Gastrocnemius medialis (tissue), 4 donors: Measurements from ENCODE around the gene C19orf38. TPM values are rescaled to one million over a fixed set of nuclear protein-coding genes. Genes with fewer than 3 reads are reported as not detected.

Experiments used
- ATAC-seq, 2 donors: fragments of 150-250 bp; one replicate each; pipeline ENCODE4 v1.9.1; 2016
- DNase-seq, 2 donors: peaks; one replicate each; pipeline ENCODE4 v3.0.0-alpha.2; 2019
- H3K27ac ChIP-seq, 4 donors: fragments of 200-600 bp; sonication (generic); 1 replicate in 1 of 4; 2 replicates in 3 of 4; pipeline ENCODE4 v1.5.1; 2016 to 2018; ENCODE audit warnings: mild to moderate bottlenecking in 2 of 4, moderate library complexity in 1 of 4
- H3K27me3 ChIP-seq, 3 donors: fragments of 200-600 bp; sonication (generic) in 2 of 3; 1 replicate in 1 of 3; 2 replicates in 2 of 3; pipeline versions ENCODE4 v1.5.1 to v1.6.0; 2016 to 2019; ENCODE audit warnings: mild to moderate bottlenecking in 1 of 3, moderate library complexity in 1 of 3
- H3K36me3 ChIP-seq, 2 donors: fragments of 200-600 bp; sonication (generic) in 1 of 2; one replicate each; pipeline ENCODE4 v1.5.1; 2017 to 2018
- H3K4me1 ChIP-seq, 2 donors: fragments of 200-600 bp; sonication (generic) in 1 of 2; one replicate each; pipeline ENCODE4 v1.5.1; 2016 to 2017; ENCODE audit warnings: mild to moderate bottlenecking in 2 of 2
- H3K4me3 ChIP-seq, 4 donors: fragments of 200-600 bp; sonication (generic) in 3 of 4; 1 replicate in 1 of 4; 2 replicates in 3 of 4; pipeline ENCODE4 v1.5.1; 2016 to 2019; ENCODE audit warnings: mild to moderate bottlenecking in 2 of 4
- H3K9me3 ChIP-seq, 3 donors: fragments of 200-600 bp; sonication (generic) in 2 of 3; 1 replicate in 1 of 3; 2 replicates in 2 of 3; pipeline ENCODE4 v1.5.1; 2016 to 2019
- CTCF ChIP-seq, 5 experiments: fragments of 450-650 bp in 3 of 5; fragments of 200-600 bp in 2 of 5; sonication (generic) in 2 of 5; IDR thresholded peaks in 4 of 5; conservative IDR thresholded peaks in 1 of 5; 1 replicate in 4 of 5; 2 replicates in 1 of 5; pipeline ENCODE4 v1.5.1; 2016 to 2019; ENCODE audit warnings: antibody characterized with exemption in 5 of 5, mild to moderate bottlenecking in 3 of 5, moderate library complexity in 3 of 5
- POLR2A ChIP-seq, 2 donors: fragments of 450-650 bp; IDR thresholded peaks; one replicate each; pipeline ENCODE4 v1.6.1; 2017; ENCODE audit warnings: antibody characterized with exemption in 2 of 2, mild to moderate bottlenecking in 2 of 2, moderate library complexity in 2 of 2
- in situ Hi-C, 4 donors: fragments of 200-750 bp; cut with MboI; loops; one replicate each; pipeline versions ENCODE4 v1.15.0 to v1.8.0; 2017; ENCODE audit warnings: low sequenced_read_pairs in 4 of 4
- intact Hi-C: fragments of 100-400 bp; cut with DNase I; formaldehyde crosslinking; loops from one replicate; pipeline ENCODE4 v1.15.1; 2023; ENCODE audit warnings: low total_unique reads
- total RNA-seq, 4 donors: library from RNA; depleted of rRNA; stranded (reverse); fragments of >200 nt; gene quantifications; one replicate each; pipeline versions ENCODE4 v1.1.0 to v1.2.3, GENCODE V29; 2016

Gene C19orf38
- total RNA-seq, 4 donors from 2014 or later, result 1.4 to 3.9 (median 1.9) TPM

- Histone ChIP-seq H3K4me1 (peaks cover 6 to 10% of the 10 kb centered on the region in 2 donors), H3K4me3 (no peak overlapping the region), H3K27ac (no peak overlapping the region), H3K9me3 (peaks cover 0 to 4% (median 2%) of the 10 kb centered on the region in 3 donors), H3K36me3 (no peaks in the 10 kb centered on the region), H3K27me3 (no peaks in the 10 kb centered on the region)
- DNase-seq (no peak), ATAC-seq (no peak)
- in situ Hi-C loops (no loop called here), intact Hi-C loops (loop anchor here (5.0 to 10.0 kb wide), 2 partner anchors 137 to 275 kb away; partner anchors contain the start of genes CDKN2D, KRI1 and QTRT1)
- TF ChIP-seq CTCF (IDR thresholded peaks at IDR 0.05 in 4 of 5, conservative IDR thresholded peaks at IDR 0.05 in 1 of 5), result no peak
- no peak for TF ChIP-seq POLR2A (IDR thresholded peaks at IDR 0.05)
Measured at GRCh38 chr19:10839114-10840050, 8.8 kb upstream of the C19orf38 start.

DNA sequence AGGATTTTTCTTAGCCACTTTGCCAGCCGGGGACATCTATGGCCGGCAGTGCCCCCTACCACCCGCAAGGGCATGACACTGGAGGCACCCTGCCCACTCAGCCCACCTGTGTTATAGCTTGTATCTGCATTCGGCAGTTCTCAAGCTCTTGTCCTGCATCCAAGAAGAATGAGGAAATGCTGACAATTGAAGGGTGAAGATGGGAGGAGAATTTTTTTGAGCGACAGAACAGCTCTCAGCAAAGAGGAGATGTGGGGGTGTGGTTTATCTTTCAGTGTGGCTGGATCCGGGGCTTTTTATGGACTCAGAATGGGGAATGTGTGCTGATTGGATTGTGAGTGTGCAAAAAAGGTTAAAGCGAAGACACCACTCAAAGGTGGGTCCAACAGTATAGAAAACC, 5.4 kb upstream of the C19orf38 start:
- Histone ChIP-seq H3K36me3 (no peaks in the 10 kb centered on the region), H3K4me1 (no peaks in the 10 kb centered on the region), H3K27me3 (no peaks in the 10 kb centered on the region), H3K27ac (no peak overlapping the region), H3K4me3 (no peak overlapping the region), H3K9me3 (no peaks in the 10 kb centered on the region)
- ATAC-seq, result no peak
- intact Hi-C loops (no loop called here), in situ Hi-C loops (no loop called here)
- no peak for TF ChIP-seq CTCF (IDR thresholded peaks at IDR 0.05 in 4 of 5, conservative IDR thresholded peaks at IDR 0.05 in 1 of 5)
- no peak for TF ChIP-seq POLR2A (IDR thresholded peaks at IDR 0.05)
- no peak for DNase-seq

- ATAC-seq (no peak), DNase-seq (no peak)
Measured at GRCh38 chr19:10846500-10847202, 1.6 kb upstream of the C19orf38 start.

DNA sequence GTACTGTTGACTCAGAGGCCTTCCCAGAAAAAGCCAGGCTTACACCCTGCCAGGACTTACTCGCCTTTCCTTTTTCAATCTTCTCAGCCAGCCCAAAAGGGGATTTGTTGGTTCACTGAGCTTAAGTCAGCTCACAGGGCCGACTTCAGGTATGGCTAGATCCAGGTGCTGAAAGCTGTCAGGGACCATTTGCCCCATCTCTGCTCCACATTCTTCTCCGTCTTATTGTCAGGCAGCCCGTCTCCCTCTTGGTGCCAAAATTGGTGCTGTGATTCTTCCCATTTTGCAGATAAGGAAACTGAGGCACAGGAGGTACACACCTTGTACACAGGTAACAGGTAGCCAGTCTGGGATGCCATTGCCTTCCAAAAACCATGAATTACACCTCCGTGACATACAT, 2.4 kb downstream of the C19orf38 start:
- no peak for TF ChIP-seq POLR2A (IDR thresholded peaks at IDR 0.05)
- TF ChIP-seq CTCF (IDR thresholded peaks at IDR 0.05 in 4 of 5, conservative IDR thresholded peaks at IDR 0.05 in 1 of 5), result no peak
- in situ Hi-C loops, result no loop called here
- ATAC-seq (no peak), DNase-seq (no peak)
- Histone ChIP-seq H3K27ac (no peak overlapping the region), H3K4me1 (no peaks in the 10 kb centered on the region), H3K9me3 (no peaks in the 10 kb centered on the region), H3K27me3 (no peaks in the 10 kb centered on the region), H3K4me3 (no peak overlapping the region), H3K36me3 (no peaks in the 10 kb centered on the region)
- intact Hi-C loops, result no loop called here

More at GRCh38 chr19:10846500-10847202, 1.6 kb upstream of the C19orf38 start:
- no peak for TF ChIP-seq POLR2A (IDR thresholded peaks at IDR 0.05)
- TF ChIP-seq CTCF (IDR thresholded peaks at IDR 0.05 in 4 of 5, conservative IDR thresholded peaks at IDR 0.05 in 1 of 5), result no peak
- no peaks in the 10 kb centered on the region for H3K9me3 ChIP-seq
- intact Hi-C loops, result no loop called here
- in situ Hi-C loops, result no loop called here
- no peak overlapping the region for H3K4me3 ChIP-seq
- H3K36me3 ChIP-seq, result no peaks in the 10 kb centered on the region
- no peaks in the 10 kb centered on the region for H3K4me1 ChIP-seq
- H3K27ac ChIP-seq, result no peak overlapping the region
- no peaks in the 10 kb centered on the region for H3K27me3 ChIP-seq
